ENCODE data around the gene PAK5. TPM values are rescaled to one million over a fixed set of nuclear protein-coding genes. Genes with fewer than 3 reads are reported as not detected.

Gene PAK5
- total RNA-seq, 2 donors from 2014 or later: 0.12 TPM; not detected in 1

- H3K27me3 ChIP-seq: peaks cover 13 to 14% of the 10 kb centered on the region in 2 donors
- H3K9me3 ChIP-seq: no peaks in the 10 kb centered on the region
- peaks cover 0 to 31% of the 10 kb centered on the region in 2 donors for H3K4me1 ChIP-seq
- TF ChIP-seq CTCF (IDR thresholded peaks at IDR 0.05): no peak
- no peak overlapping the region for H3K4me3 ChIP-seq
- H3K36me3 ChIP-seq: no peaks in the 10 kb centered on the region
- H3K27ac ChIP-seq: no peak overlapping the region
- DNase-seq (ENCODE audit: low spot score): no peak
Observed at GRCh38 chr20:9518576-9519175, 320.2 kb downstream of the PAK5 start.

- Histone ChIP-seq H3K27ac (no peak overlapping the region), H3K4me3 (no peak overlapping the region), H3K36me3 (no peaks in the 10 kb centered on the region), H3K9me3 (no peaks in the 10 kb centered on the region), H3K4me1 (peaks cover 0 to 31% of the 10 kb centered on the region in 2 donors), H3K27me3 (peaks cover 13 to 14% of the 10 kb centered on the region in 2 donors)
- TF ChIP-seq CTCF (IDR thresholded peaks at IDR 0.05): no peak
- DNase-seq (ENCODE audit: low spot score): no peak
Observed at GRCh38 chr20:9517297-9518162, 321.3 kb downstream of the PAK5 start.

GRCh38 chr20:9516234-9516871, 322.5 kb downstream of the PAK5 start:
- H3K27me3 ChIP-seq: peaks cover 13 to 14% of the 10 kb centered on the region in 2 donors
- DNase-seq (ENCODE audit: low spot score): no peak
- H3K9me3 ChIP-seq: no peaks in the 10 kb centered on the region
- H3K4me1 ChIP-seq: peaks cover 0 to 31% of the 10 kb centered on the region in 2 donors
- H3K27ac ChIP-seq: no peak overlapping the region
- no peak for TF ChIP-seq CTCF (IDR thresholded peaks at IDR 0.05)
- peak overlapping the region in 1 of 2 donors; percentile 31 for H3K4me3 ChIP-seq
- H3K36me3 ChIP-seq: no peaks in the 10 kb centered on the region

GRCh38 chr20:9515741-9516233, 323.1 kb downstream of the PAK5 start:
- Histone ChIP-seq H3K4me1 (peaks cover 0 to 31% of the 10 kb centered on the region in 2 donors), H3K36me3 (no peaks in the 10 kb centered on the region), H3K27me3 (peaks cover 13 to 14% of the 10 kb centered on the region in 2 donors), H3K9me3 (no peaks in the 10 kb centered on the region), H3K27ac (no peak overlapping the region), H3K4me3 (peak overlapping the region in 1 of 2 donors; percentile 31)
- no peak for TF ChIP-seq CTCF (IDR thresholded peaks at IDR 0.05)
- no peak for DNase-seq (ENCODE audit: low spot score)

- Histone ChIP-seq H3K4me3 (peak overlapping the region in 1 of 2 donors; percentile 31), H3K36me3 (no peaks in the 10 kb centered on the region), H3K9me3 (no peaks in the 10 kb centered on the region), H3K27ac (no peak overlapping the region), H3K27me3 (peaks cover 13 to 14% of the 10 kb centered on the region in 2 donors), H3K4me1 (peaks cover 0 to 31% of the 10 kb centered on the region in 2 donors)
- no peak for TF ChIP-seq CTCF (IDR thresholded peaks at IDR 0.05)
- no peak for DNase-seq (ENCODE audit: low spot score)
Observed at GRCh38 chr20:9515214-9515585, 323.7 kb downstream of the PAK5 start.

Measured in right atrium auricular region (tissue), 2 donors.